Thoracic aorta (tissue), 2 donors: Measurements from ENCODE around the gene TMEM108. TPM values are rescaled to one million over a fixed set of nuclear protein-coding genes. Genes with fewer than 3 reads are reported as not detected.

ENCODE experiments used
- ATAC-seq: fragments of 150-250 bp; one replicate; pipeline ENCODE4 v1.8.0; 2017; ENCODE audit warnings: low read depth; ENCODE audit not compliant: insufficient number of reproducible peaks, low FRiP score
- DNase-seq: peaks from one replicate; pipeline ENCODE4 v3.0.0-alpha.2; 2020; ENCODE audit warnings: low spot score
- H3K27ac ChIP-seq, 2 donors: fragments of 200-600 bp; sonication (generic); 1 replicate in 1 of 2; 2 replicates in 1 of 2; pipeline ENCODE4 v1.5.1; 2016; ENCODE audit warnings: mild to moderate bottlenecking in 2 of 2, moderate library complexity in 2 of 2
- H3K27me3 ChIP-seq: fragments of 200-600 bp; sonication (generic); replicated peaks from 2 replicates; pipeline ENCODE4 v1.6.0; 2016; ENCODE audit warnings: mild to moderate bottlenecking; ENCODE audit not compliant: insufficient read depth
- H3K36me3 ChIP-seq: fragments of 200-600 bp; sonication (generic); one replicate; pipeline ENCODE4 v1.5.1; 2016
- H3K4me1 ChIP-seq, 2 donors: fragments of 200-600 bp; sonication (generic); 1 replicate in 1 of 2; 2 replicates in 1 of 2; pipeline versions ENCODE4 v1.5.1 to v1.6.0; 2016; ENCODE audit warnings: low read depth in 2 of 2, mild to moderate bottlenecking in 1 of 2; ENCODE audit not compliant: control insufficient read depth in 1 of 2
- H3K4me3 ChIP-seq: fragments of 200-600 bp; sonication (generic); 2 replicates; pipeline ENCODE4 v1.5.1; 2016; ENCODE audit warnings: mild to moderate bottlenecking
- H3K9me3 ChIP-seq: fragments of 200-600 bp; sonication (generic); 2 replicates; pipeline ENCODE4 v1.5.1; 2016
- total RNA-seq, 2 donors: library from RNA; depleted of rRNA; stranded (reverse); fragments of >200 nt; gene quantifications; one replicate each; pipeline versions ENCODE4 v1.1.0 to v1.2.3, GENCODE V29; 2016
- TF ChIP-seq, protein P1 (sequence below): fragments of 200-600 bp; sonication (generic); IDR thresholded peaks from one replicate; pipeline ENCODE4 v1.5.1; 2019; ENCODE audit warnings: antibody characterized with exemption

The TMEM108 gene
- total RNA-seq, 2 donors from 2014 or later = 0.28 to 0.41 TPM

DNA sequence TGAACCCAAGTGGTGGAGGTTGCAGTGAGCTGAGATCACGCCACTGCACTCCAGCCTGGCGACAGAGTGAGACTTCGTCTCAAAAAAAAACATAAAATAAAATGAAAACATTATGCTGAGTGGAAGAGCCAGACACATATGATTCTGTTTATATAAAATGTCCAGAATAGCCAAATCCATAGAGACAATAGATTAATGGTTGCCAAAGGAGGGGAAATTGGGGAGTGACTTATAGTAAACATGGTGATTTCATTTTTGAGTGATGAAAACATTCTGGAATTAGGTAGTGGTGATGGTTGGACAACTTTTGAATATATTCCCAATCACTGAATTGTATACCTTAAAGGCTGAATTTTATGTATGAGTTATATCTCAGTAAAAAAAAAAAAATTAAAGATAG, 189.6 kb downstream of the TMEM108 start:
- Histone ChIP-seq H3K4me3 (no peak overlapping the region), H3K36me3 (no peaks in the 10 kb centered on the region)
- TF ChIP-seq, protein P1, sequence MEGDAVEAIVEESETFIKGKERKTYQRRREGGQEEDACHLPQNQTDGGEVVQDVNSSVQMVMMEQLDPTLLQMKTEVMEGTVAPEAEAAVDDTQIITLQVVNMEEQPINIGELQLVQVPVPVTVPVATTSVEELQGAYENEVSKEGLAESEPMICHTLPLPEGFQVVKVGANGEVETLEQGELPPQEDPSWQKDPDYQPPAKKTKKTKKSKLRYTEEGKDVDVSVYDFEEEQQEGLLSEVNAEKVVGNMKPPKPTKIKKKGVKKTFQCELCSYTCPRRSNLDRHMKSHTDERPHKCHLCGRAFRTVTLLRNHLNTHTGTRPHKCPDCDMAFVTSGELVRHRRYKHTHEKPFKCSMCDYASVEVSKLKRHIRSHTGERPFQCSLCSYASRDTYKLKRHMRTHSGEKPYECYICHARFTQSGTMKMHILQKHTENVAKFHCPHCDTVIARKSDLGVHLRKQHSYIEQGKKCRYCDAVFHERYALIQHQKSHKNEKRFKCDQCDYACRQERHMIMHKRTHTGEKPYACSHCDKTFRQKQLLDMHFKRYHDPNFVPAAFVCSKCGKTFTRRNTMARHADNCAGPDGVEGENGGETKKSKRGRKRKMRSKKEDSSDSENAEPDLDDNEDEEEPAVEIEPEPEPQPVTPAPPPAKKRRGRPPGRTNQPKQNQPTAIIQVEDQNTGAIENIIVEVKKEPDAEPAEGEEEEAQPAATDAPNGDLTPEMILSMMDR = no peak

DNA sequence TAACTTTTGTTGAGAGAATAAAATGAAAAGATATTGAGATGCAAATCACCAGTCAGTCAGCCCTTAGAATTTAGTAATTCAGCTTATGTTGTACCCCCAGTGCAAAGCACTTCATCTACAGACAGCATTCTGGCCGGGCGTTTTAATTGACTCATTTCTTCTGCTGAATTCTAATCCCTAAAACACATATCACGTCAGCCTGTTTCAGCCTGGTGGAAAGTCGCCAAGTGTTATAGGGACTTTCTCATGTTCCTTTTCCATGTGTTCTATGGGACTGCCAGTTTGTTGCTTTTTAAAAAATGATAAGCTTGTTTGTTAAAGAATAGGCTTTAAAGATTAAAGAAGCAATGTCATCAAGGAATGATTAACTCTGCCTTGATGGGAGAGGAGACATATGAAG, 192.0 kb downstream of the TMEM108 start:
- TF ChIP-seq, protein P1 = no peak
- no peak for ATAC-seq
- no peaks in the 10 kb centered on the region for H3K9me3 ChIP-seq

More for the DNA sequence above, 189.6 kb downstream of the TMEM108 start:
- H3K9me3 ChIP-seq = peaks cover 6% of the 10 kb centered on the region
- no peaks in the 10 kb centered on the region for H3K27me3 ChIP-seq
- H3K27ac ChIP-seq = no peak overlapping the region
- ATAC-seq = no peak
- no peak for DNase-seq
- no peaks in the 10 kb centered on the region for H3K4me1 ChIP-seq

DNA sequence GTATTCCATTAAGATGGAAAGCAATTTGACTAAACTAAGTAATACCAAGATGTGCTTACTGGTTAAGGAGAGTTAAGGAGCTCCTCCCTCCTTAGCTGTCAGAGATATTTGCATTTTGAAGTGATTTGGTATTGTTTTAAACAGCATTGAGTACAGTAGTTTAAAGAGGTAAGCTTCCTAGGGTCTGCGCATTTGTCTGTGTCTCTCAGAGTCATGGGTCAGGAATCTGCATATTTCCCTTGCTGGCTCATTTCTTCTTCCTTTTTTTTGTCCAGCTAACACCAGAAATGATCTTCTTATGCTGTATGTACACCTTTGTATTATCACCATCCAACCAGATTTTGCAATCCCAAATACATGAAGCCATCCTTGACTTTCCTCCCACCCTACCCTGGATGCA, 198.7 kb downstream of the TMEM108 start:
- H3K4me1 ChIP-seq = no peaks in the 10 kb centered on the region
- H3K36me3 ChIP-seq = no peaks in the 10 kb centered on the region
- H3K4me3 ChIP-seq = no peak overlapping the region
- H3K27me3 ChIP-seq = no peaks in the 10 kb centered on the region
- H3K27ac ChIP-seq = no peak overlapping the region
- no peaks in the 10 kb centered on the region for H3K9me3 ChIP-seq
- ATAC-seq = no peak
- DNase-seq = no peak
- TF ChIP-seq, protein P1 = no peak

More for the DNA sequence above, 192.0 kb downstream of the TMEM108 start:
- no peak for DNase-seq
- no peaks in the 10 kb centered on the region for H3K4me1 ChIP-seq
- no peak overlapping the region for H3K4me3 ChIP-seq
- no peaks in the 10 kb centered on the region for H3K36me3 ChIP-seq
- H3K27me3 ChIP-seq = no peaks in the 10 kb centered on the region
- H3K27ac ChIP-seq = no peak overlapping the region

DNA sequence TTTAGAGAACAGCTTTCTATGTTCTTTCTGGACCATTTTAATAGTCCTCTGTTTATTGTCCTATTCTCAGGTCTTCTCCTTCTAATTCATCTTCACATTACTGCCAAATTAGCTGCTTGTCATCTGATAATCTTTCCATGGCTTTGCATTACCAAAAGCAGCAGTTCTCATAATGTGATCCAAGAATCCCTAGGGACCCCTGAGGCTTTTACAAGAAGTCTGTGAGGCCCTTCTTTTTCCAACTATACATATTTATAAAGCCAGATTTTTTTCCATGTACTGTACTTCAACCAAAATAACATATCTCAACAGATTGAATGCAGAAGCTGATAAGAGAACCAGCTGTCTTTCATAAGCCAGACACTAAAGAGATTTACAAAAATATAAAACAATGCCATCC, 199.2 kb downstream of the TMEM108 start:
- Histone ChIP-seq H3K4me3 (no peak overlapping the region), H3K27me3 (no peaks in the 10 kb centered on the region), H3K9me3 (no peaks in the 10 kb centered on the region), H3K27ac (no peak overlapping the region), H3K4me1 (no peaks in the 10 kb centered on the region), H3K36me3 (no peaks in the 10 kb centered on the region)
- ATAC-seq (no peak), DNase-seq (no peak)
- TF ChIP-seq, protein P1 = no peak

DNA sequence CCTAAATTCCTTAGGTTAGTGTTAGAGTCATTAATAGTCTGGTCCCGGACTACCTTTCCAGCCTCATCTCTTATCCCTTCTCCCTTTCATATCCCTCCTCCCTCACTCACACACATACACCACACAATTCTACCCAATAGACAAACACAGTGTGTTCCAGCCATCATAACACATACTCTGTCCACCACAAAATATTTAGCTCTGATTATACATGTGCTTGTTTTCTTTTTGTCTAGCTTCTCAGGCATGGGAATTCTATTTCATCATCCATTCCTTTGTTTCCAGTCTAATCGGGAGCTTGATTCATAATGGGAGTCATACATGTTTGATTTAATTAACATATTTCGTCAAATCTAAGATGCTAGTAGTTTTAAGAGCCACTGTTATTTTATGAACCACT, 199.8 kb downstream of the TMEM108 start:
- H3K27me3 ChIP-seq = no peaks in the 10 kb centered on the region
- ATAC-seq = no peak
- no peak for DNase-seq
- H3K36me3 ChIP-seq = no peaks in the 10 kb centered on the region
- TF ChIP-seq, protein P1 = no peak
- no peak overlapping the region for H3K4me3 ChIP-seq
- no peaks in the 10 kb centered on the region for H3K9me3 ChIP-seq
- H3K4me1 ChIP-seq = no peaks in the 10 kb centered on the region
- no peak overlapping the region for H3K27ac ChIP-seq
